GM23338 (cell line): Measurements from ENCODE around the gene TARS3. TPM values are rescaled to one million over a fixed set of nuclear protein-coding genes. Genes with fewer than 3 reads are reported as not detected.

Experiments
- ATAC-seq: fragments of 200-7000 bp; cut with Tn5 transposase; 3 replicates; pipeline ENCODE4 v1.9.1; 2020
- DNase-seq: peaks from one replicate; pipeline ENCODE4 v3.0.0-alpha.2; 2015; ENCODE audit warnings: low spot score
- H2AFZ ChIP-seq: fragments of 200-600 bp; sonication (generic); 2 replicates; pipeline ENCODE4 v1.8.0; 2016; ENCODE audit warnings: antibody characterized with exemption, mild to moderate bottlenecking, moderate library complexity
- H3F3A ChIP-seq: fragments of 200-600 bp; sonication (generic); replicated peaks from 2 replicates; pipeline ENCODE4 v1.8.0; 2017; ENCODE audit warnings: antibody characterized with exemption, mixed run types, low read depth
- H3K27ac ChIP-seq: fragments of 200-600 bp; sonication (generic); 2 replicates; pipeline ENCODE4 v1.6.1; 2016; ENCODE audit warnings: low read depth
- H3K27me3 ChIP-seq: fragments of 200-600 bp; sonication (generic); 2 replicates; pipeline ENCODE4 v1.8.0; 2016; ENCODE audit warnings: mild to moderate bottlenecking, mixed run types, moderate library complexity; ENCODE audit not compliant: insufficient read depth
- H3K36me3 ChIP-seq: fragments of 200-600 bp; sonication (generic); 2 replicates; pipeline ENCODE4 v1.8.0; 2016; ENCODE audit warnings: mild to moderate bottlenecking; ENCODE audit not compliant: insufficient read depth
- H3K4me1 ChIP-seq: fragments of 200-600 bp; sonication (generic); 2 replicates; pipeline ENCODE4 v1.8.0; 2016; ENCODE audit warnings: mild to moderate bottlenecking, moderate library complexity; ENCODE audit not compliant: insufficient read depth
- H3K4me2 ChIP-seq: fragments of 200-600 bp; sonication (generic); 2 replicates; pipeline ENCODE4 v1.7.1; 2017; ENCODE audit warnings: mixed run types
- H3K4me3 ChIP-seq: fragments of 200-600 bp; sonication (generic); 2 replicates; pipeline ENCODE4 v1.6.1; 2016; ENCODE audit warnings: mixed run types
- H3K79me2 ChIP-seq: fragments of 200-600 bp; sonication (generic); replicated peaks from 2 replicates; pipeline ENCODE4 v1.8.0; 2017; ENCODE audit warnings: mild to moderate bottlenecking; ENCODE audit not compliant: insufficient read depth
- H3K9me2 ChIP-seq: fragments of 200-600 bp; sonication (generic); 2 replicates; pipeline ENCODE4 v1.8.0; 2017; ENCODE audit not compliant: insufficient read depth
- H4K20me1 ChIP-seq: fragments of 200-600 bp; sonication (generic); replicated peaks from 2 replicates; pipeline ENCODE4 v1.8.0; 2017; ENCODE audit warnings: mild to moderate bottlenecking; ENCODE audit not compliant: insufficient read depth
- H3K27ac Mint-ChIP-seq: 2 replicates; pipeline ENCODE4 v1.8.0; 2020; ENCODE audit warnings: inconsistent platforms, mild to moderate bottlenecking, moderate library complexity, mixed read lengths
- H3K27me3 Mint-ChIP-seq: 3 replicates; pipeline ENCODE4 v1.8.0; 2022; ENCODE audit warnings: low read depth, mild to moderate bottlenecking, moderate library complexity, mixed read lengths, inconsistent platforms; ENCODE audit not compliant: insufficient read depth, poor library complexity
- H3K36me3 Mint-ChIP-seq: 3 replicates; pipeline ENCODE4 v1.8.0; 2021; ENCODE audit warnings: low read depth, mild to moderate bottlenecking, inconsistent platforms, moderate library complexity, mixed read lengths
- H3K4me1 Mint-ChIP-seq: 3 replicates; pipeline ENCODE4 v1.8.0; 2020; ENCODE audit warnings: mild to moderate bottlenecking, inconsistent platforms, mixed read lengths
- H3K4me3 Mint-ChIP-seq: 3 replicates; pipeline ENCODE4 v1.8.0; 2021; ENCODE audit warnings: moderate library complexity, mild to moderate bottlenecking, inconsistent platforms, mixed read lengths
- H3K9me3 Mint-ChIP-seq: 3 replicates; pipeline ENCODE4 v1.8.0; 2020; ENCODE audit warnings: moderate library complexity, mild to moderate bottlenecking, inconsistent platforms, mixed read lengths
- CREB1 ChIP-seq: fragments of 250-450 bp; sonication (Bioruptor Pico); IDR thresholded peaks from 2 replicates; pipeline ENCODE4 v1.5.0; 2020; ENCODE audit warnings: low read depth, mild to moderate bottlenecking, moderate library complexity
- EZH2 ChIP-seq: fragments of 200-600 bp; sonication (generic); IDR thresholded peaks from one replicate; pipeline ENCODE4 v1.8.0; 2017; ENCODE audit warnings: antibody characterized with exemption, mild to moderate bottlenecking, low read depth; ENCODE audit not compliant: unreplicated experiment
- EZH2phosphoT487 ChIP-seq: fragments of 200-600 bp; sonication (generic); IDR thresholded peaks from one replicate; pipeline ENCODE4 v1.8.1; 2018; ENCODE audit warnings: antibody characterized with exemption; ENCODE audit not compliant: unreplicated experiment
- JUNB ChIP-seq: IDR thresholded peaks from one replicate; pipeline ENCODE4 v1.6.1; 2016; ENCODE audit warnings: antibody characterized with exemption; ENCODE audit not compliant: unreplicated experiment
- NANOG ChIP-seq: IDR thresholded peaks from 2 replicates; pipeline ENCODE4 v1.6.1; 2016; ENCODE audit warnings: antibody characterized with exemption, borderline replicate concordance
- POLR2AphosphoS5 ChIP-seq: IDR thresholded peaks from 2 replicates; pipeline ENCODE4 v1.6.1; 2016; ENCODE audit warnings: antibody characterized with exemption, low read depth
- STAT1 ChIP-seq: IDR thresholded peaks from one replicate; pipeline ENCODE4 v1.6.1; 2016; ENCODE audit warnings: antibody characterized with exemption; ENCODE audit not compliant: unreplicated experiment
- ZNF114 ChIP-seq: fragments of 250-450 bp; sonication (Bioruptor Pico); IDR thresholded peaks from 2 replicates; pipeline ENCODE4 v1.5.0; 2020; ENCODE audit warnings: mild to moderate bottlenecking, moderate library complexity
- ZNF331 ChIP-seq: fragments of 250-450 bp; sonication (Bioruptor Pico); IDR thresholded peaks from 2 replicates; pipeline ENCODE4 v1.5.0; 2020; ENCODE audit warnings: low read depth, mild to moderate bottlenecking, moderate library complexity
- polyA plus RNA-seq: library from polyadenylated mRNA; unstranded; fragments of >200 nt; fragmentation: Nextera tagmentation; extraction: Ambion mirVana; gene quantifications from 2 replicates; pipeline ENCODE4 v1.2.1, GENCODE V29; 2016
- total RNA-seq: library from RNA; depleted of rRNA; stranded (reverse); fragments of >200 nt; shearing (Covaris generic); gene quantifications from 2 replicates; pipeline ENCODE4 v1.2.3, GENCODE V29; 2014
- TF ChIP-seq, protein P1 (sequence below): IDR thresholded peaks from 2 replicates; pipeline ENCODE4 v1.6.1; 2016; ENCODE audit warnings: antibody characterized with exemption
- TF ChIP-seq, protein P2 (sequence below), 2 experiments: fragments of 200-600 bp in 1 of 2; sonication (generic) in 1 of 2; conservative IDR thresholded peaks; 2 replicates each; pipeline versions ENCODE4 v1.5.1 to v1.6.1; 2016 to 2017; ENCODE audit warnings: antibody characterized with exemption in 2 of 2, low read depth in 2 of 2, mild to moderate bottlenecking in 2 of 2, moderate library complexity in 1 of 2
- TF ChIP-seq, protein P3 (sequence below): IDR thresholded peaks from one replicate; pipeline ENCODE4 v1.6.1; 2018; ENCODE audit warnings: antibody characterized with exemption; ENCODE audit not compliant: unreplicated experiment
- TF ChIP-seq, protein P4 (sequence below): fragments of 250-450 bp; sonication (Bioruptor Pico); IDR thresholded peaks from 2 replicates; pipeline ENCODE4 v1.5.0; 2020; ENCODE audit warnings: mild to moderate bottlenecking, moderate library complexity

Gene TARS3
- total and polyA plus RNA-seq, 2 experiments from 2014 or later: 13.0 to 15.4 TPM

DNA sequence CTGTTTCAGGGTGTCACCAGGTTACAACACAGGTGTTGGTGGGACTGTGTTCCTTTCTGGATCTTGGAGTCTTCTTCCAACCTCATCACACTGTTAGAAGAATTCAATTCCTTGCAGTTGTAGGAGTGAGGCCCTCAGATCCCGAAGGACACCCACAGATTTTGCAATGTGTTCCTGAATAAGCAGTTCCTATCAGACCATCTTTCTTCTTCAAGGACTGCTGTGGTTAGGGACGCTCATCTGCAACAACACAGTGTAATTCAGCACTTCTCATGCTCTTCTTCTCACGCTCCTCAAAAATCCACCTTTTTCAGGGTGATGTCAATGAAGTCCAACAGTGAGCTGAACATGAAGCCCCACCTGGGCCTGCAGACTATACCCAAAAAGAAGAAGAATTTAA is 90.9 kb downstream of the TARS3 start:
- Histone ChIP-seq H3F3A (no peaks in the 10 kb centered on the region), H4K20me1 (no peaks in the 10 kb centered on the region), H2AFZ (no peak overlapping the region), H3K27me3 (no peaks in the 10 kb centered on the region), H3K27ac (no peak overlapping the region), H3K4me3 (no peak overlapping the region), H3K79me2 (no peaks in the 10 kb centered on the region), H3K36me3 (no peaks in the 10 kb centered on the region), H3K4me2 (no peak overlapping the region), H3K4me1 (peaks cover 17% of the 10 kb centered on the region; the same call in 1 of the 2 replicates), H3K9me2 (no peaks in the 10 kb centered on the region)
- Mint-ChIP-seq H3K27me3 (peaks cover 5% of the 10 kb centered on the region), H3K27ac (no peak overlapping the region), H3K36me3 (no peaks in the 10 kb centered on the region), H3K4me1 (peaks cover 15% of the 10 kb centered on the region), H3K9me3 (no peaks in the 10 kb centered on the region), H3K4me3 (no peak overlapping the region)
- ATAC-seq: no peak
- TF ChIP-seq NANOG (no peak), CREB1 (CRISPR knock-in tag) (no peak), POLR2AphosphoS5 (no peak), JUNB (no peak), ZNF114 (no peak), EZH2phosphoT487 (no peak), EZH2 (no peak), STAT1 (no peak), ZNF331 (CRISPR knock-in tag) (no peak)
- TF ChIP-seq, protein P1, sequence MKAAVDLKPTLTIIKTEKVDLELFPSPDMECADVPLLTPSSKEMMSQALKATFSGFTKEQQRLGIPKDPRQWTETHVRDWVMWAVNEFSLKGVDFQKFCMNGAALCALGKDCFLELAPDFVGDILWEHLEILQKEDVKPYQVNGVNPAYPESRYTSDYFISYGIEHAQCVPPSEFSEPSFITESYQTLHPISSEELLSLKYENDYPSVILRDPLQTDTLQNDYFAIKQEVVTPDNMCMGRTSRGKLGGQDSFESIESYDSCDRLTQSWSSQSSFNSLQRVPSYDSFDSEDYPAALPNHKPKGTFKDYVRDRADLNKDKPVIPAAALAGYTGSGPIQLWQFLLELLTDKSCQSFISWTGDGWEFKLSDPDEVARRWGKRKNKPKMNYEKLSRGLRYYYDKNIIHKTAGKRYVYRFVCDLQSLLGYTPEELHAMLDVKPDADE: no peak
- TF ChIP-seq, protein P2, sequence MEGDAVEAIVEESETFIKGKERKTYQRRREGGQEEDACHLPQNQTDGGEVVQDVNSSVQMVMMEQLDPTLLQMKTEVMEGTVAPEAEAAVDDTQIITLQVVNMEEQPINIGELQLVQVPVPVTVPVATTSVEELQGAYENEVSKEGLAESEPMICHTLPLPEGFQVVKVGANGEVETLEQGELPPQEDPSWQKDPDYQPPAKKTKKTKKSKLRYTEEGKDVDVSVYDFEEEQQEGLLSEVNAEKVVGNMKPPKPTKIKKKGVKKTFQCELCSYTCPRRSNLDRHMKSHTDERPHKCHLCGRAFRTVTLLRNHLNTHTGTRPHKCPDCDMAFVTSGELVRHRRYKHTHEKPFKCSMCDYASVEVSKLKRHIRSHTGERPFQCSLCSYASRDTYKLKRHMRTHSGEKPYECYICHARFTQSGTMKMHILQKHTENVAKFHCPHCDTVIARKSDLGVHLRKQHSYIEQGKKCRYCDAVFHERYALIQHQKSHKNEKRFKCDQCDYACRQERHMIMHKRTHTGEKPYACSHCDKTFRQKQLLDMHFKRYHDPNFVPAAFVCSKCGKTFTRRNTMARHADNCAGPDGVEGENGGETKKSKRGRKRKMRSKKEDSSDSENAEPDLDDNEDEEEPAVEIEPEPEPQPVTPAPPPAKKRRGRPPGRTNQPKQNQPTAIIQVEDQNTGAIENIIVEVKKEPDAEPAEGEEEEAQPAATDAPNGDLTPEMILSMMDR (conservative IDR thresholded peaks at IDR 0.05; ENCODE audit: low read depth in 2 of 2): no peak
- TF ChIP-seq, protein P3, sequence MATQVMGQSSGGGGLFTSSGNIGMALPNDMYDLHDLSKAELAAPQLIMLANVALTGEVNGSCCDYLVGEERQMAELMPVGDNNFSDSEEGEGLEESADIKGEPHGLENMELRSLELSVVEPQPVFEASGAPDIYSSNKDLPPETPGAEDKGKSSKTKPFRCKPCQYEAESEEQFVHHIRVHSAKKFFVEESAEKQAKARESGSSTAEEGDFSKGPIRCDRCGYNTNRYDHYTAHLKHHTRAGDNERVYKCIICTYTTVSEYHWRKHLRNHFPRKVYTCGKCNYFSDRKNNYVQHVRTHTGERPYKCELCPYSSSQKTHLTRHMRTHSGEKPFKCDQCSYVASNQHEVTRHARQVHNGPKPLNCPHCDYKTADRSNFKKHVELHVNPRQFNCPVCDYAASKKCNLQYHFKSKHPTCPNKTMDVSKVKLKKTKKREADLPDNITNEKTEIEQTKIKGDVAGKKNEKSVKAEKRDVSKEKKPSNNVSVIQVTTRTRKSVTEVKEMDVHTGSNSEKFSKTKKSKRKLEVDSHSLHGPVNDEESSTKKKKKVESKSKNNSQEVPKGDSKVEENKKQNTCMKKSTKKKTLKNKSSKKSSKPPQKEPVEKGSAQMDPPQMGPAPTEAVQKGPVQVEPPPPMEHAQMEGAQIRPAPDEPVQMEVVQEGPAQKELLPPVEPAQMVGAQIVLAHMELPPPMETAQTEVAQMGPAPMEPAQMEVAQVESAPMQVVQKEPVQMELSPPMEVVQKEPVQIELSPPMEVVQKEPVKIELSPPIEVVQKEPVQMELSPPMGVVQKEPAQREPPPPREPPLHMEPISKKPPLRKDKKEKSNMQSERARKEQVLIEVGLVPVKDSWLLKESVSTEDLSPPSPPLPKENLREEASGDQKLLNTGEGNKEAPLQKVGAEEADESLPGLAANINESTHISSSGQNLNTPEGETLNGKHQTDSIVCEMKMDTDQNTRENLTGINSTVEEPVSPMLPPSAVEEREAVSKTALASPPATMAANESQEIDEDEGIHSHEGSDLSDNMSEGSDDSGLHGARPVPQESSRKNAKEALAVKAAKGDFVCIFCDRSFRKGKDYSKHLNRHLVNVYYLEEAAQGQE: no peak
- TF ChIP-seq, protein P4, sequence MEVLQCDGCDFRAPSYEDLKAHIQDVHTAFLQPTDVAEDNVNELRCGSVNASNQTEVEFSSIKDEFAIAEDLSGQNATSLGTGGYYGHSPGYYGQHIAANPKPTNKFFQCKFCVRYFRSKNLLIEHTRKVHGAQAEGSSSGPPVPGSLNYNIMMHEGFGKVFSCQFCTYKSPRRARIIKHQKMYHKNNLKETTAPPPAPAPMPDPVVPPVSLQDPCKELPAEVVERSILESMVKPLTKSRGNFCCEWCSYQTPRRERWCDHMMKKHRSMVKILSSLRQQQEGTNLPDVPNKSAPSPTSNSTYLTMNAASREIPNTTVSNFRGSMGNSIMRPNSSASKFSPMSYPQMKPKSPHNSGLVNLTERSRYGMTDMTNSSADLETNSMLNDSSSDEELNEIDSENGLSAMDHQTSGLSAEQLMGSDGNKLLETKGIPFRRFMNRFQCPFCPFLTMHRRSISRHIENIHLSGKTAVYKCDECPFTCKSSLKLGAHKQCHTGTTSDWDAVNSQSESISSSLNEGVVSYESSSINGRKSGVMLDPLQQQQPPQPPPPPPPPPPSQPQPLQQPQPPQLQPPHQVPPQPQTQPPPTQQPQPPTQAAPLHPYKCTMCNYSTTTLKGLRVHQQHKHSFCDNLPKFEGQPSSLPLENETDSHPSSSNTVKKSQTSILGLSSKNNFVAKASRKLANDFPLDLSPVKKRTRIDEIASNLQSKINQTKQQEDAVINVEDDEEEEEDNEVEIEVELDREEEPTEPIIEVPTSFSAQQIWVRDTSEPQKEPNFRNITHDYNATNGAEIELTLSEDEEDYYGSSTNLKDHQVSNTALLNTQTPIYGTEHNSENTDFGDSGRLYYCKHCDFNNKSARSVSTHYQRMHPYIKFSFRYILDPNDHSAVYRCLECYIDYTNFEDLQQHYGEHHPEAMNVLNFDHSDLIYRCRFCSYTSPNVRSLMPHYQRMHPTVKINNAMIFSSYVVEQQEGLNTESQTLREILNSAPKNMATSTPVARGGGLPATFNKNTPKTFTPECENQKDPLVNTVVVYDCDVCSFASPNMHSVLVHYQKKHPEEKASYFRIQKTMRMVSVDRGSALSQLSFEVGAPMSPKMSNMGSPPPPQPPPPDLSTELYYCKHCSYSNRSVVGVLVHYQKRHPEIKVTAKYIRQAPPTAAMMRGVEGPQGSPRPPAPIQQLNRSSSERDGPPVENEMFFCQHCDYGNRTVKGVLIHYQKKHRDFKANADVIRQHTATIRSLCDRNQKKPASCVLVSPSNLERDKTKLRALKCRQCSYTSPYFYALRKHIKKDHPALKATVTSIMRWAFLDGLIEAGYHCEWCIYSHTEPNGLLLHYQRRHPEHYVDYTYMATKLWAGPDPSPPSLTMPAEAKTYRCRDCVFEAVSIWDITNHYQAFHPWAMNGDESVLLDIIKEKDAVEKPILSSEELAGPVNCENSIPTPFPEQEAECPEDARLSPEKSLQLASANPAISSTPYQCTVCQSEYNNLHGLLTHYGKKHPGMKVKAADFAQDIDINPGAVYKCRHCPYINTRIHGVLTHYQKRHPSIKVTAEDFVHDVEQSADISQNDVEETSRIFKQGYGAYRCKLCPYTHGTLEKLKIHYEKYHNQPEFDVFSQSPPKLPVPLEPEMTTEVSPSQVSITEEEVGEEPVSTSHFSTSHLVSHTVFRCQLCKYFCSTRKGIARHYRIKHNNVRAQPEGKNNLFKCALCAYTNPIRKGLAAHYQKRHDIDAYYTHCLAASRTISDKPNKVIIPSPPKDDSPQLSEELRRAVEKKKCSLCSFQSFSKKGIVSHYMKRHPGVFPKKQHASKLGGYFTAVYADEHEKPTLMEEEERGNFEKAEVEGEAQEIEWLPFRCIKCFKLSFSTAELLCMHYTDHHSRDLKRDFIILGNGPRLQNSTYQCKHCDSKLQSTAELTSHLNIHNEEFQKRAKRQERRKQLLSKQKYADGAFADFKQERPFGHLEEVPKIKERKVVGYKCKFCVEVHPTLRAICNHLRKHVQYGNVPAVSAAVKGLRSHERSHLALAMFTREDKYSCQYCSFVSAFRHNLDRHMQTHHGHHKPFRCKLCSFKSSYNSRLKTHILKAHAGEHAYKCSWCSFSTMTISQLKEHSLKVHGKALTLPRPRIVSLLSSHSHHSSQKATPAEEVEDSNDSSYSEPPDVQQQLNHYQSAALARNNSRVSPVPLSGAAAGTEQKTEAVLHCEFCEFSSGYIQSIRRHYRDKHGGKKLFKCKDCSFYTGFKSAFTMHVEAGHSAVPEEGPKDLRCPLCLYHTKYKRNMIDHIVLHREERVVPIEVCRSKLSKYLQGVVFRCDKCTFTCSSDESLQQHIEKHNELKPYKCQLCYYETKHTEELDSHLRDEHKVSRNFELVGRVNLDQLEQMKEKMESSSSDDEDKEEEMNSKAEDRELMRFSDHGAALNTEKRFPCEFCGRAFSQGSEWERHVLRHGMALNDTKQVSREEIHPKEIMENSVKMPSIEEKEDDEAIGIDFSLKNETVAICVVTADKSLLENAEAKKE (CRISPR knock-in tag): no peak
- no peak for DNase-seq
